Activated B cell treated with CpG ODN at 0.5 μM for 24 hours (primary cell): ENCODE measurements around the gene KDM4B. TPM values are rescaled to one million over a fixed set of nuclear protein-coding genes. Genes with fewer than 3 reads are reported as not detected.

Experiments
- ATAC-seq: fragments of 200-7000 bp; cut with Tn5 transposase; one replicate; pipeline ENCODE4 v1.10.0; 2021; ENCODE audit warnings: low read depth, mild to moderate bottlenecking, moderate library complexity
- CTCF ChIA-PET: fragments of 350-600 bp; sonication (Branson Sonifier 250); formaldehyde crosslinking; loops from one replicate; lab custom pipeline; 2021; ENCODE audit warnings: antibody characterized with exemption; lab: Charles Lee
- POLR2A ChIA-PET: fragments of 350-600 bp; sonication (Branson Sonifier 250); formaldehyde crosslinking; loops from one replicate; lab custom pipeline; 2021; ENCODE audit warnings: antibody characterized with exemption; lab: Charles Lee
- DNase-seq: peaks from one replicate; pipeline ENCODE4 v3.0.0; 2022
- H3K27ac Mint-ChIP-seq: one replicate; pipeline ENCODE4 v1.8.0; 2020; ENCODE audit warnings: mixed read lengths
- H3K27me3 Mint-ChIP-seq: one replicate; pipeline ENCODE4 v1.8.0; 2021; ENCODE audit warnings: mixed read lengths
- H3K36me3 Mint-ChIP-seq: one replicate; pipeline ENCODE4 v1.8.0; 2021; ENCODE audit warnings: low read depth, mixed read lengths
- H3K4me1 Mint-ChIP-seq: one replicate; pipeline ENCODE4 v1.8.0; 2021; ENCODE audit warnings: mixed read lengths
- H3K4me3 Mint-ChIP-seq: one replicate; pipeline ENCODE4 v1.8.0; 2020; ENCODE audit warnings: mild to moderate bottlenecking, mixed read lengths
- H3K9me3 Mint-ChIP-seq: one replicate; pipeline ENCODE4 v1.8.0; 2020; ENCODE audit warnings: mixed read lengths
- intact Hi-C: fragments of 100-400 bp; cut with micrococcal nuclease; formaldehyde crosslinking; loops from one replicate; pipeline ENCODE4 v1.15.1; 2024
- total RNA-seq: library from RNA; stranded (reverse); gene quantifications from 2 replicates; pipeline ENCODE4 v1.2.3, GENCODE V29; 2022
- TF ChIP-seq, protein P1 (sequence below): fragments of 200-600 bp; IDR thresholded peaks from one replicate; pipeline ENCODE4 v1.8.0; 2022; ENCODE audit warnings: antibody characterized with exemption, mild to moderate bottlenecking

KDM4B gene
- total RNA-seq, 1 donor from 2014 or later: 88.9 TPM

GRCh38 chr19:4988770-4989251, 19.9 kb downstream of the KDM4B start:
- ChIA-PET POLR2A (no interaction called here), CTCF (interaction anchor here (0.9 kb wide), 1 partner anchor 42 kb away, joined by 3 read pairs; no protein-coding TSS in a partner anchor)
- no peak overlapping the region for H3K4me3 Mint-ChIP-seq
- intact Hi-C loops: no loop called here
- DNase-seq (no peak), ATAC-seq (no peak)
- peaks cover 6% of the 10 kb centered on the region for H3K4me1 Mint-ChIP-seq
- H3K27me3 Mint-ChIP-seq: no peaks in the 10 kb centered on the region
- H3K27ac Mint-ChIP-seq: no peak overlapping the region
- H3K9me3 Mint-ChIP-seq: peaks cover 11% of the 10 kb centered on the region
- TF ChIP-seq, protein P1, sequence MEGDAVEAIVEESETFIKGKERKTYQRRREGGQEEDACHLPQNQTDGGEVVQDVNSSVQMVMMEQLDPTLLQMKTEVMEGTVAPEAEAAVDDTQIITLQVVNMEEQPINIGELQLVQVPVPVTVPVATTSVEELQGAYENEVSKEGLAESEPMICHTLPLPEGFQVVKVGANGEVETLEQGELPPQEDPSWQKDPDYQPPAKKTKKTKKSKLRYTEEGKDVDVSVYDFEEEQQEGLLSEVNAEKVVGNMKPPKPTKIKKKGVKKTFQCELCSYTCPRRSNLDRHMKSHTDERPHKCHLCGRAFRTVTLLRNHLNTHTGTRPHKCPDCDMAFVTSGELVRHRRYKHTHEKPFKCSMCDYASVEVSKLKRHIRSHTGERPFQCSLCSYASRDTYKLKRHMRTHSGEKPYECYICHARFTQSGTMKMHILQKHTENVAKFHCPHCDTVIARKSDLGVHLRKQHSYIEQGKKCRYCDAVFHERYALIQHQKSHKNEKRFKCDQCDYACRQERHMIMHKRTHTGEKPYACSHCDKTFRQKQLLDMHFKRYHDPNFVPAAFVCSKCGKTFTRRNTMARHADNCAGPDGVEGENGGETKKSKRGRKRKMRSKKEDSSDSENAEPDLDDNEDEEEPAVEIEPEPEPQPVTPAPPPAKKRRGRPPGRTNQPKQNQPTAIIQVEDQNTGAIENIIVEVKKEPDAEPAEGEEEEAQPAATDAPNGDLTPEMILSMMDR: no peak
- peaks cover 23% of the 10 kb centered on the region for H3K36me3 Mint-ChIP-seq

DNA sequence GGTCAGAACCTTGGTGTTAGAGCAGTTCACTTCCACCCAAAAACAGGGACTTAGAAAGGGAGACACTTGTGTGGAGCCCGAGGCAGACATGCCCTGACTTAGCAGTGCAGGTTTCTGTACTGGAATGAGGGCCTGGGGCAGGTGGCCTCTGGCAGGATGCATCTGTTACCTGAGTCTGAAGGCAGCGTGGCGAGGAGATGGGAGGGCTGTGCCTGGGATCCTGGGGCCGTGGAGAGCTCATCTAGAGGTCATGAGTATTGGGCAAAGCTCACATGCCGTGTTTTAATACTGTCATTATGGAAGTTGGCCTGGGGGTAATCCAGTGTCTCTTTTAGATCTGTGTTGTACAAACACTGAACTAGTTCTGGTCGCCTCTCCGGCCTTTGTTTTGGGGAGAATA, 21.4 kb downstream of the KDM4B start:
- Mint-ChIP-seq H3K4me1 (peaks cover 8% of the 10 kb centered on the region), H3K9me3 (peaks cover 11% of the 10 kb centered on the region), H3K36me3 (peaks cover 23% of the 10 kb centered on the region), H3K4me3 (no peak overlapping the region), H3K27me3 (no peaks in the 10 kb centered on the region), H3K27ac (no peak overlapping the region)
- CTCF ChIA-PET: no interaction called here
- POLR2A ChIA-PET: interaction anchor here (0.6 kb wide), 2 partner anchors 14 to 110 kb away, joined by 6 to 9 read pairs; no protein-coding TSS in a partner anchor
- no peak for DNase-seq
- ATAC-seq: no peak
- TF ChIP-seq, protein P1: no peak
- intact Hi-C loops: no loop called here

GRCh38 chr19:4991538-4991937, 22.6 kb downstream of the KDM4B start:
- H3K36me3 Mint-ChIP-seq: peaks cover 31% of the 10 kb centered on the region
- peaks cover 8% of the 10 kb centered on the region for H3K4me1 Mint-ChIP-seq
- peaks cover 11% of the 10 kb centered on the region for H3K9me3 Mint-ChIP-seq
- H3K27me3 Mint-ChIP-seq: no peaks in the 10 kb centered on the region
- intact Hi-C loops: no loop called here
- no peak overlapping the region for H3K27ac Mint-ChIP-seq
- ChIA-PET CTCF (no interaction called here), POLR2A (no interaction called here)
- TF ChIP-seq, protein P1: no peak
- DNase-seq: no peak
- H3K4me3 Mint-ChIP-seq: no peak overlapping the region
- ATAC-seq: no peak

DNA sequence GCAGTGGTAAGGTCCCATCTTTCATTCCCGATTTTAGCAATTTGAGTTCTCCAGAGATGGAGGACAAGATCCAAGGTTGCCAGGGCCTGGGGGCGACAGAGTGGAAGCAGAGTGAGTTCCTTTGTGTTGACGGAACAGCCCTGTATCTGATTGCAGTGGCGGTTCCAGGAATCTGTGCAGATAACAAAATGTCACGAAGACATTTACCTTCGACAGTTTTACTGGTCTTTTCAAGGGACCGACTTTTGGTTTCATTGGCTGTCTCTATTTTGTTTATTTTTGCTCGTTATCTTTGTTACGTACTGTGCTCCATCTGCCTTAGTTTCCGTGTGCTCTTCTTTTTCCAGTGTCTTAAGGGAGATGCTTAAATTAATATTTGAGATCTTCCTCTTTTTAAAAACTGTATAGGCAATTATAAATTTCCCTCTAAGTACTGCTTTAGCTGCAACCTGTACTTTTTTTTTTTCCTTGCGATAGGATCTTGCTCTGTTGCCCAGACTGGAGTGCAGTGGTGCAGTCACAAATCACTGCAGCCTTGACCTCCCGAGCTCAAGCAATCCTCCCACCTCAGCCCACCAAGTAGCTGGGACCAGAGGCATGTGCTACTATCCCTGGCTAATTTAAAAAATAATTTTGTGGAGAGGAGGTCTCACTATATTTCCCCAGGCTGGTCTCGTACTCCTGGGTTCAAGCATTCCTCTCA, 23.2 kb downstream of the KDM4B start:
- Mint-ChIP-seq H3K4me3 (no peak overlapping the region), H3K27ac (no peak overlapping the region), H3K9me3 (peaks cover 11% of the 10 kb centered on the region), H3K36me3 (peaks cover 37% of the 10 kb centered on the region), H3K27me3 (no peaks in the 10 kb centered on the region), H3K4me1 (peaks cover 8% of the 10 kb centered on the region)
- DNase-seq: no peak
- ChIA-PET CTCF (no interaction called here), POLR2A (no interaction called here)
- TF ChIP-seq, protein P1: no peak
- ATAC-seq: no peak
- intact Hi-C loops: no loop called here

- Mint-ChIP-seq H3K4me1 (peaks cover 4% of the 10 kb centered on the region), H3K27me3 (no peaks in the 10 kb centered on the region), H3K4me3 (no peak overlapping the region), H3K36me3 (peaks cover 41% of the 10 kb centered on the region), H3K27ac (no peak overlapping the region), H3K9me3 (peaks cover 11% of the 10 kb centered on the region)
- intact Hi-C loops: no loop called here
- ATAC-seq: no peak
- POLR2A ChIA-PET: no interaction called here
- CTCF ChIA-PET: interaction anchor here (0.6 kb wide), 1 partner anchor 1885 kb away, joined by 3 read pairs; no protein-coding TSS in a partner anchor
- TF ChIP-seq, protein P1: no peak
- DNase-seq: no peak
Measured at GRCh38 chr19:4993683-4994082, 24.8 kb downstream of the KDM4B start.
